ENCODE results near the gene GNAZ. TPM values are rescaled to one million over a fixed set of nuclear protein-coding genes. Genes with fewer than 3 reads are reported as not detected.

The GNAZ gene
- total and polyA plus RNA-seq, 4 donors = 0.21 to 2.2 (median 0.38) TPM

DNA sequence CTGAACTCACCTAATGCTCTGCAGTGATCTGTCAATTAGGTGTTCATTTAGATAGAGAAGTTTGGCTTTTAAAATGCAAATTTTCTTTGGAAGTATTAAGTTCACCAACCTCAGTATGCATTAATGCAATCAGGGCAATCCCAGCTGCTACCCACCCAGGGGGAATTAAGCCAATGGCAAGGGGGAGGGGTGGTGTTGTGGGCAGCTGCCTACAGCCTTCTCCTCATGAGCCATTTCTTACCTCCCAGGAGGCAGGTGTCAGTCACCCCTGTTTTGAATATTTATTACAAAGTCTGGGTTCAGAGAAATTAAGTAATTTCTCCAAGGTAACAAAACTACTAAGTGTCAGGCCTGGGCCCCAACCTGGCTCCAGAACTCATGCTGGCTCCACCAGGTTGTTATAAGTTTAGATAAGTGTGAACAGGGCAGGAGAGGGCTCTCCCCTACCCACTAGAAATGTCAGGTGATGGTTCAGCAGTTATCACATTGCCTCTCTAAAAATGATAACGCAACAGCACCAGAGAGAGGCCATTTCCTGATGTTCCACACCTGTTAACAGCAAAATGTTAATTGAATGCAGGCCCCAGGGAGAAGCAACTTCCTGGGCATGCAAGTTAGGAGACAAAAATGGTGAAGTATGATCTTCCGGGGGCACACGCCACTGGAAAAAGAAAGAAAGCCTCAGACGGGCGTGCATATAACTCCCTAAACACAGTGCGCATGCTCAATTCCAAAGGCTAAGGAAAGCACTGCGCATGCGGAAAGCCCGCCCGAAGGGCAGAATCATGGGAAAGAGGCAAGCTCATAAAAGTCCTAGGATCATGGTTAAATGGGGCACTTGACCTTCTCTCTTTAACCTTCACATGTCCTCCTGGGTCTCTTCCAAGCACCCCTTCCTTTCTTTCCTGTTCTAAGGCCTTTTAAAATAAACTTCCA lies 35.4 kb upstream of the GNAZ start:
- H3K9ac ChIP-seq (ENCODE audit: low read depth in 1 of 2, low read length in 2 of 2) = no peak overlapping the region
- no peak overlapping the region for H3K4me3 ChIP-seq (ENCODE audit: low read depth in 1 of 3, low read length in 3 of 3)
- H3K27me3 ChIP-seq (ENCODE audit: control insufficient read depth in 4 of 4, insufficient read depth in 4 of 4, low read length in 3 of 4) = no peaks in the 10 kb centered on the region
- no peak overlapping the region for H3K27ac ChIP-seq (ENCODE audit: low read depth in 1 of 2, low read length in 2 of 2)
- H3K4me1 ChIP-seq (ENCODE audit: control insufficient read depth in 4 of 4, insufficient read depth in 4 of 4, low read length in 3 of 4) = no peaks in the 10 kb centered on the region
- no peak for DNase-seq (ENCODE audit: low spot score)
- H3K36me3 ChIP-seq (ENCODE audit: control insufficient read depth in 4 of 4, insufficient read depth in 3 of 4, low read depth in 1 of 4, low read length in 3 of 4) = no peaks in the 10 kb centered on the region
- TF ChIP-seq YY1 (IDR thresholded peaks at IDR 0.05) (no peak), RXRA (IDR thresholded peaks at IDR 0.05) (no peak), ZBTB33 (IDR thresholded peaks at IDR 0.05) (no peak), TAF1 (conservative IDR thresholded peaks at IDR 0.05) (no peak), NR2F2 (IDR thresholded peaks at IDR 0.05) (no peak), HNF4A (conservative IDR thresholded peaks at IDR 0.05) (no peak), REST (IDR thresholded peaks at IDR 0.05) (no peak), GABPA (IDR thresholded peaks at IDR 0.05 in 1 of 2, conservative IDR thresholded peaks at IDR 0.05 in 1 of 2) (no peak), JUND (IDR thresholded peaks at IDR 0.05) (no peak), ATF3 (IDR thresholded peaks at IDR 0.05) (no peak), RAD21 (IDR thresholded peaks at IDR 0.05) (no peak), FOXA1 (IDR thresholded peaks at IDR 0.05) (no peak), SP1 (IDR thresholded peaks at IDR 0.05) (no peak), HNF4G (IDR thresholded peaks at IDR 0.05) (no peak)
- TF ChIP-seq, protein P1, sequence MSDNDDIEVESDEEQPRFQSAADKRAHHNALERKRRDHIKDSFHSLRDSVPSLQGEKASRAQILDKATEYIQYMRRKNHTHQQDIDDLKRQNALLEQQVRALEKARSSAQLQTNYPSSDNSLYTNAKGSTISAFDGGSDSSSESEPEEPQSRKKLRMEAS (IDR thresholded peaks at IDR 0.05) = no peak
- TF ChIP-seq, protein P2, sequence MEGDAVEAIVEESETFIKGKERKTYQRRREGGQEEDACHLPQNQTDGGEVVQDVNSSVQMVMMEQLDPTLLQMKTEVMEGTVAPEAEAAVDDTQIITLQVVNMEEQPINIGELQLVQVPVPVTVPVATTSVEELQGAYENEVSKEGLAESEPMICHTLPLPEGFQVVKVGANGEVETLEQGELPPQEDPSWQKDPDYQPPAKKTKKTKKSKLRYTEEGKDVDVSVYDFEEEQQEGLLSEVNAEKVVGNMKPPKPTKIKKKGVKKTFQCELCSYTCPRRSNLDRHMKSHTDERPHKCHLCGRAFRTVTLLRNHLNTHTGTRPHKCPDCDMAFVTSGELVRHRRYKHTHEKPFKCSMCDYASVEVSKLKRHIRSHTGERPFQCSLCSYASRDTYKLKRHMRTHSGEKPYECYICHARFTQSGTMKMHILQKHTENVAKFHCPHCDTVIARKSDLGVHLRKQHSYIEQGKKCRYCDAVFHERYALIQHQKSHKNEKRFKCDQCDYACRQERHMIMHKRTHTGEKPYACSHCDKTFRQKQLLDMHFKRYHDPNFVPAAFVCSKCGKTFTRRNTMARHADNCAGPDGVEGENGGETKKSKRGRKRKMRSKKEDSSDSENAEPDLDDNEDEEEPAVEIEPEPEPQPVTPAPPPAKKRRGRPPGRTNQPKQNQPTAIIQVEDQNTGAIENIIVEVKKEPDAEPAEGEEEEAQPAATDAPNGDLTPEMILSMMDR (IDR thresholded peaks at IDR 0.05; ENCODE audit: low read depth, low read length, missing input control) = no peak
- H3K9me3 ChIP-seq (ENCODE audit: control insufficient read depth in 4 of 4, low read length in 3 of 4) = no peaks in the 10 kb centered on the region
- WGBS = 94% methylated on average over 10 of the region's 10 CpGs
